Panc1 (cell line): ENCODE measurements around the gene NACC1.

Source experiments
- CTCF ChIP-seq: fragments of 450-650 bp; IDR thresholded peaks from 2 replicates; pipeline ENCODE4 v1.5.1; 2017; ENCODE audit warnings: mild to moderate bottlenecking
- POLR2AphosphoS5 ChIP-seq: IDR thresholded peaks from 2 replicates; pipeline ENCODE4 v1.6.1; 2012; ENCODE audit warnings: mild to moderate bottlenecking, low read depth, low read length, moderate library complexity
- REST ChIP-seq, 2 experiments: IDR thresholded peaks; 2 replicates each; pipeline ENCODE4 v1.6.1; 2011 to 2012; ENCODE audit warnings: low read depth in 2 of 2, control low read depth in 1 of 2, low read length in 1 of 2, mild to moderate bottlenecking in 1 of 2, moderate library complexity in 1 of 2; ENCODE audit not compliant: insufficient read depth in 1 of 2

GRCh38 chr19:13072188-13072908 is 45.7 kb upstream of the NACC1 start:
- no peak for TF ChIP-seq CTCF
- TF ChIP-seq REST (IDR thresholded peaks at IDR 0.05; ENCODE audit: insufficient read depth in 1 of 2, low read depth in 2 of 2, low read length in 1 of 2), result no peak
- TF ChIP-seq POLR2AphosphoS5, result no peak
